Inflammatory macrophage treated with lipopolysaccharide for 4 hours (primary cell): ENCODE data around the gene TTLL13.

Source experiments
- DNase-seq: peaks from one replicate; pipeline ENCODE4 v3.0.0-alpha.2; 2020

TTLL13 gene, protein sequence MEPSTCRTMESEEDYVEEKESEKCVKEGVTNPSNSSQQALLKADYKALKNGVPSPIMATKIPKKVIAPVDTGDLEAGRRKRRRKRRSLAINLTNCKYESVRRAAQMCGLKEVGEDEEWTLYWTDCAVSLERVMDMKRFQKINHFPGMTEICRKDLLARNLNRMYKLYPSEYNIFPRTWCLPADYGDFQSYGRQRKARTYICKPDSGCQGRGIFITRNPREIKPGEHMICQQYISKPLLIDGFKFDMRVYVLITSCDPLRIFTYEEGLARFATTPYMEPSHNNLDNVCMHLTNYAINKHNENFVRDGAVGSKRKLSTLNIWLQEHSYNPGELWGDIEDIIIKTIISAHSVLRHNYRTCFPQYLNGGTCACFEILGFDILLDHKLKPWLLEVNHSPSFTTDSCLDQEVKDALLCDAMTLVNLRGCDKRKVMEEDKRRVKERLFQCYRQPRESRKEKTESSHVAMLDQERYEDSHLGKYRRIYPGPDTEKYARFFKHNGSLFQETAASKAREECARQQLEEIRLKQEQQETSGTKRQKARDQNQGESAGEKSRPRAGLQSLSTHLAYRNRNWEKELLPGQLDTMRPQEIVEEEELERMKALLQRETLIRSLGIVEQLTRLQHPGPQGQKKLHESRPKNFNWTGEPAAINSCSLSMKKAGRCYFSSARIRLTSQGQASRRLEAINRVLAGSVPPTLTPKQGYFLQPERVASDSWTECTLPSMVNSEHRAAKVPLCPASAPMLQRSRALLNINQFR

GRCh38 chr15:90249203-90249863, at the start of gene TTLL13:
TTLL13 (plus strand) TSS chr15:90249556; CDS start chr15:90250631, 1,075 bp downstream.
- DNase-seq, result peak; percentile 79

DNA sequence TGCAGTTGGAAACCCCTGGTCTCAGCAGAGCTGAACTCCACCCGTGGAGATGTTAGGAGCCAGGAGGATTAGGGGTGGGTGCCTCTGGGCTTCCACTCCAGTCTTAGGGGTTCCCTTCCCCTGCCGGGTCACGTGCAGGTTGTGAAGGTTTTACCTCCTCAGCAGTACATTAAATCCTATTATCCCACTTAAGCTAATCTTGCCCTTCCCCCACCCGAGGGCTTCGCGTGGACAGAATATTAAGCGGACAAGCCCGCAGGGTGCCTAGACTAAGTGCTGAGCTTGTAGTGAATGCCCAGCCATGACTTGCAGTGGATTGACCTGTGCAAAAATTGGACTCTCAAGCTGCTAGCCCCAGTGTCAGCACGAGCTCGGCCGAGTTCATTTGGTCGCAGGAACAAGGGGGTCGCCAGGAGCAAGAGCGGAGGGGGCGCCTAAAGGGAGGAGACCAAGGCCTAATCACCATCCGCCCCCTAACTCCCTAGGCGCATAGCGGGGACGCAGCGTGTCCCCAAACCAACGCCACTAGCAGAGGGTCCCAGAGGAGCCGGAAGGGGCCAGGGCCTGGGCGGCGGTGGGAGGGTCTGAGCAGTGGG, 48.7 kb upstream of the TTLL13 start:
- DNase-seq, result no peak

- DNase-seq, result peak; percentile 76
Observed at GRCh38 chr15:90201130-90201943, 48.0 kb upstream of the TTLL13 start, which contains the start of gene SEMA4B. SEMA4B (plus strand) TSS chr15:90201330; CDS start chr15:90201579, 249 bp downstream.

DNA sequence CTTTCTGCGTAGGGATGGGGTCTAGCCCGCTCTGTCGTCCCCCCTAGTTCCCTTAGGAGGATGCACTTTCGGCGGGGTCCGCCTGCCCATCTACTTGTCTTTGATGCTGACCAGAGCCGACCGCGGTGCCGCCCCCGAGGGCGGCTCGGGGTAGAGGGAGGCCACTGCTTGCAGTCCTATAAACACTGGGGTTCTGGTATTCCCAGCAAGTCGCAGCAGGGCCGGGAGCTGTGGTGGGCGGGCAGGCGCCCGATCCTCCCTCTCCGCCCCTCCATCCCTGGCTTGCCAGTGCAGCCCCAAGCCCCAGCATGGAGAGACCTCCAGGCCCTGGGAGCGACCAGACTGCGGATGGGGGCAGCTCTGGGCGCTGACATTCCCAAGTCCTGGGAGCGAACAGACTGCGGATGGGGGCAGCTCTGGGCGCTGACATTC, 47.4 kb upstream of the TTLL13 start:
- no peak for DNase-seq

DNA sequence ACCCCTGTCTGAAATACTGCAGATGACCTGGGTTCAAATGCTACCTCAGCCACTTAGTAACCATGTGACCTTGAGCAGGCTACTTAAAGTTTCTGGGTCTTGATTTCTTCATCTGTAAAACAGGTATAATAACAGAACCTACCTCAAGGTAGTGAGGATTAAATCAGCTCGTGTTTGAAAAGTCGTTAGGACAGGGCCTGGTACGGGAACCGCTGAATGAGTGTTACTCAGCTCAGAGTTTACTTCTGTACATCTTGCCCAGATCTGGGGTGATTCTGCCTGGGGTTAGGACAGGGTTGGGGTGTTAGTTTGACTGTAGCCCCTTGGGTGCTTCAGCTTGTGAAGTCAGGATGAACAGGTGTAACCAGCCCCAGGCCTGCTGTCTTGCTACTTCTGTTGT, 46.4 kb upstream of the TTLL13 start:
- no peak for DNase-seq

- no peak for DNase-seq
Observed at GRCh38 chr15:90203473-90203872, 45.9 kb upstream of the TTLL13 start.

DNA sequence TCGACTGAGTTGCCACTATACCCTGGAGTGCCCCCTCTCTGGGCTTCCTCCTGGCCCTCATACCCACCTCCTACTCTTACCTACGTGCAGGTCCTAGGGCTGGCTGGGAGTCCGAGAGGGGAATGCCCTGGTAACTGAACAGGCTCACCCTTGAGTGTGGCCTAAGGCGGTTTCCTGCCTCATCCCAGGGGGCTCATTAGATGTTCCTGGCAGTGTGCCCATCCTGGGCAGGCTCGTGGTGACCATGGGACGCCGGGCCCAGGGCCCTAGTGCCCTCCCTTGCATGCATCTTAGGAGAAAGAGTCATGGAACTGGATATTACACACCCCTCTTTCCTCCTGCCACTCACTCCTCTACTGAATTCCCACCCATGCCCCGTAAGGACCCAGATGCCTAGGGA, 45.4 kb upstream of the TTLL13 start:
- DNase-seq, result no peak

DNA sequence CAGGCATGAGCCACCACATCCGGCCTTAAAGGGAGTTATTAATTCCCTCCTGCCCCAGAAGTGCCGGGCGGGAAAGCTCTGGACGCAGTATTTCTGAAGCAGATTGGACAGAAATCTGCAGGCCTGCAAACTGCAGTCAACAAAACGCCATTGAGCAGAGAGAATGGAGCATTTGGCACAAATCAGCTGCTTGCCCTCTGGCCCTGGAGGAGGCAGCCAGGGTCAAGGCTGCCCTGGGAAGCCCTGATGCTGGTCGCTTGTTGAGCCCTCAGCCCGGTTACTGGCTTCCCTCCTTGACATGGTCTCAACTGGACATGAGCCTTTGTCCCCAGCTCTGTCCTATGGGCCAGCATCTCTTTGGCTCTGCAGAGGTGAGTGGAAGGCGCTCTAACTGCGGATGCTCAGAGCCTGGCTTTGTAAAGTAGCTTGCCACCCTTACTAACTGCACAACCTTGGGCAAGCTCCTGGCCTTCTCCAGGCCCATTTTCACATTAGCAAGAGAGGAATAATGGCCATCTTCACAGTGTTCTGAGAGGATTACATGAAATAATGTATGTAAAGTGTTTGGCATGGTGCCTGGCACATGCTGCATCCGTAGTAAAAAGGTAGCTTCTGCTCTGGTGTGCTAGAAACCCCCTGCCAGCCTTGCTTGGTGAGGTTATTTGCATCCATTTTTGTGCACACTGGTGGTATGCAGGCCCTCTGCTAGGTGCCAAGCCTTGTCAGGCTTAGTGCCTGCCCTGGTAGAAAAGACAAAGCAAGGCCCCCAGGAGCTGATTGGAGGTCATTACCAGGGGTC, 44.1 kb upstream of the TTLL13 start:
- no peak for DNase-seq

GRCh38 chr15:90205886-90206285, 43.5 kb upstream of the TTLL13 start:
- peak; percentile 42 for DNase-seq

- DNase-seq, result no peak
Observed at GRCh38 chr15:90207252-90207651, 42.1 kb upstream of the TTLL13 start.

DNA sequence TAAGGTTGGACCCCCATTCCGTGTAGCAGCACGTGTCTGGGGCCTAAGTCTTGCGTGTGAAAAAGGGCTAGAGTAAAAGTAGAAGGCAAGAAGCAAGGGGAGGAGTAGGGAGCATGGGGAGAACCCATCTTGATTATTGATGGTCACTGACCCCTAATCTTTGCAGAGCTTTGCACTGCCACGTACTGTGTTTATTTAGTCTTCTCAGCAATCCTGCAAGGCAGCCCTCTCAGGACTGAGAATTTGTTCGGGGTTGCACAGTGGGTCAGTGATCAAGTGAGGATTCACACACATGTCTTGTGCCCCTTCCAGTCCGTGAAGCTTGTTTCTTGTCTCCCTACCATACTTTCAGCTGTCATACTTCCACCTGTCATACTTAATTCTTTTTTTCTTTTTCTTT, 41.0 kb upstream of the TTLL13 start:
- no peak for DNase-seq

DNA sequence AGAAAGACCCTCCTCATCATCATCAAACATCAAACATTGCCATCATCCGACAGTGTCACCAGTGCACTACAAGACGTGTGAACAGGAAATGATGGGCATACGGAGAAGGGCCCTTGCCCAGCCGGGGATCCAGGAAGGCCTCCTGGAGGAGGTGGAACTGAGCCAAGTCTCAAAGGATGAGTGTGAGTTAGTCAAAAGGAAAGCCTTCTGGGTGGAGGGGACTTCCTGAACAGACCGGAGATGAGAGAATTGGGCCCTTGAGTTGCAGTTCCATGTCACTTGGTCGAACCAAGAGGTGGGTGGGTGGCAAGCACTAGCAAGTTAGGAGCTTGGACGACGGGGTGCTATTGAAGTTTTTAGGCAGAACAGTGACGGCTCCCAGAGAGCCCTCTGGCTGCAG, 39.8 kb upstream of the TTLL13 start:
- DNase-seq, result no peak

DNA sequence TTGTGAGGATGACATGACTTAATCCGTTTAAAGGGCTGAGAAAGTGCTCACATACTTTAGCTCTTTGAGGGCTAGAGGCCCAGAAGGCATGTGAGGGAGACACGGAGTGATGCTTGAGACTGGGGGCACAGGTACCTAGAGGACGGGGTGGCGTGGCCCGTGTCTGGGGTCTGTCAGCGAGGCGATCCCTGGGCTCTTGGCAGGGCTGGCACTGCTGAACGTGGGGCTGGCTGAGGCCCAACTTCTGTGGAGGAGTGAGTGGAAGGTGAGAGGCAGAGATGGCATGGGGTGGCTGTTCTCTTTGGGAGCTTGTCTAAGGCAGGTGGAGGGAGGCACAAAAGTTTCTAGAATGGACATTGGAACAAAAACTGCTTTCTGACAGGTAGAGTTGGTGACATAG, 38.8 kb upstream of the TTLL13 start:
- no peak for DNase-seq

DNA sequence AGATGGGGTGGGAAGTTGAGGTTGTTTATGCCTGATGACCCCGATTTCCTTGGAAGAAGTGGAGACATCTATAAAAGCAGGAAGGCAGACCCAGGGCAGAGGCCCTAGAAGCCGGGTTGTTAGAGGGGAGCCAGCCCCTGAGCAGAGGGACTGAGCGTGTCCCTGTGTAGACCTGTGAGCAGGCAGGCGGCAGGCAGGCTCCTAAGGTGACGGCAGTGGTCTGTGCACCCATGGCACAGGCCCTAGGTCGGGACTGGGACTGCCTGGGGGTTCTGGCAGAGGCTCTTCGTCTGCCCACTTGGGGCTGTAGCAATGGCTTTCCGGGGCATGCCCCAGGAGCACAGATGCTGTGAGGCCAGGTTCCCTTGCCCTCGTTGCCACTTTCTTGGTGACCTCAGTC, 38.3 kb upstream of the TTLL13 start:
- no peak for DNase-seq

DNA sequence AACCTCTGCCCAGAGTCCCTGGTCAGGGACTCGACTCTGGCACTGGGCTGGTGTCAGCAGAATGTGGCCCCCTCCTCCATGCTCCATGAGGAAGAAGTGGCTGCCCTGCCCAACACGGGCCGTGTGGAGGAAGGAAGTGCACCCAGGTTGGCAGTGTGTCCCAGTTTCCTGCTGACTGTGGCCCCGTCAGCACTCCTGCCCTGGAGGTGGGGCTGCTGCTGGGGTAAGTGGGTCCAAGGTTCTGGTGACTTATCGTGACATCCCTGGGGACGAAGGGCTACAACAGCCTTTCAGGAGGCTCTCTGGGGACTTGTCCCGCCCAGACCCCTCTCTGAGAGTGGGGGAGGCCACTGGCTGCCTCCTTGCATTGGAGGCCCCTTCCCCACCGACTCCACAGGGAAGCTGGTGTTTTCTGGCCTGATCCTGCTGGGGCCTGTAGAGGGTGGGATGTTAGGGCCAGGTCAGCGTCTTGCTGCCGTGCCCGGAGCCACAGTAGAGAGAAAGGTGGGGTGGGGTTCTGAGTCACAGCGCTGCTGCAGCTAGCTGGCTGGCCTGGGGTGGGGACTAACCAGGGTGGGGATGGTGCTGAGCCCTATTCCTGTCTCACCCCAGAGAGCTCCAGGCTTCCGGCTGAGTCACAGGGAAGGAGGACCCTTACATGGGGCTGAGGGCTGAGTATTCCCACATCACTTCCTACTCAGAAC, 37.8 kb upstream of the TTLL13 start:
- DNase-seq, result no peak

DNA sequence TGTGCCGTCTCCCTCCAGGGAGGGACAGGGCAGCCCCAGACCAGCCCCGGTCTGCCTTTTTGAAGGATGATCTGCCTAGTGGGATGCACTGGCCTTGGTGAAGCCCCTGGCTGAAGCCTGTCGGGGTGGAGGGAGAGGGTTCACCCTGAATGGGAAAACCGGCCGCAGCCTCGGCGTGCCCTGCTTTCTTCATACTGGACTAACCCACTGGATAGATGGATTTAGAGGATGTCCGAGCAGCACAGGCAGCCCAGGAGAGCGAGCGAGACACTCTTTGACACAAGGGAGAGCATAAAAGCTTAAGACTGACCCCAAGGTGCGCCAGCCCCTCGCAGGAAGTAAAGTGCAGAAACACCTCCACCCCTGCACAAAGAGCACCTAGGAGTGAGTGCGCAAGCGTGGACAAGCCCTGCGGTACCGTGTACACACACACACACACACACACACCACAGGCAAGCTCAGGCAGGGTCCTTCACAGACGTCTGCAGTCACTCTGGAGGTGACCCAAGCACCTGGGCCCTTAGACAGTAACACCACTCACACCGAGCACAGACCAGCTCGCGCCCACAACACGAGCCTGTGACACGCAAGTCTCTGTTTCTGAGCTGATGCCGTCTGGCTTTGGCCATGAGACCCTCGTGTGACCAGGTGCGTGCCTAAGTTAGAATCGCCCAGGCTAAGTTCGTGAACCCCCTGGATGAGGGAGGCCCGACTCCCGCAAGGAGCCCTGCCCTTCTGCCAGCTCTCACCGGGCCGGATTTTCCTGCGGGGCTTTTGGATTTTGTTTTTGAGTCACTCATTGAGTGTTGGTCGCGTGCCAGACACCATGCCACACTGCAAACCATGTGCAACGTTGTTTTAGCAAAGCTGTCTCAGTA, 36.9 kb upstream of the TTLL13 start:
- DNase-seq, result no peak

DNA sequence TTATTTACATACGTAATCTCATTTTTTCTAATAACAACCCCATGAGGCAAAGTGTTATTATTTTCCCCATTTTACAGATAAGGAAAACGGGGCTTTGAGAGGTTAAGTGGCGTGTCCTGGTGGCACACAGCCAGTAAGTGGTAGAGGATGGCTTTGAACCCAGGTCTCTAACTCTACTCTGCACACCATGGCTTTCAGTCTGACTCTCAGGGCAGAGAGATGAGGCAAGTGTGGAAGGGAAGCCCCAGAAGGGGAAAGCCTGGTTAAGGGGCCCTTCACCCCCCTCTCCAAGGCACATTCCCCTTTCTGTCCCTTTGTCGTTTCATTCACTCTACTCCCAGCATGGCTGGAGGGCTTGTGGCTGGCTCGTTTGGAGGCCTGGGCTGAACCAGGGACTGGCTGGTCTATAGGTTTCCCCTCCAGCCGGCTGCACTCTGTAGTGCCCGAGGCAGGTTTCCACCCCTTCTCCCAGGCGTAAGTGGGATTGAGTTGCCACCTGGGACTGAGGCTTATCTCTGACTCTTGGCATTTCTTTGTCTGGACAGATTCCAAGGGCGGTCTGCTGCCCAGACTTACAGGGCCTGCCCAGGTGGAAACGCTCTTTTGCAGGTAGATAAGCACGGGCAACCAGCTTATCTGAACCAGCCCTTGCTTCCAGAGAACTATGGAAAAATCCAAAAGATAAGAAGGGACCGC, 36.1 kb upstream of the TTLL13 start:
- no peak for DNase-seq

DNA sequence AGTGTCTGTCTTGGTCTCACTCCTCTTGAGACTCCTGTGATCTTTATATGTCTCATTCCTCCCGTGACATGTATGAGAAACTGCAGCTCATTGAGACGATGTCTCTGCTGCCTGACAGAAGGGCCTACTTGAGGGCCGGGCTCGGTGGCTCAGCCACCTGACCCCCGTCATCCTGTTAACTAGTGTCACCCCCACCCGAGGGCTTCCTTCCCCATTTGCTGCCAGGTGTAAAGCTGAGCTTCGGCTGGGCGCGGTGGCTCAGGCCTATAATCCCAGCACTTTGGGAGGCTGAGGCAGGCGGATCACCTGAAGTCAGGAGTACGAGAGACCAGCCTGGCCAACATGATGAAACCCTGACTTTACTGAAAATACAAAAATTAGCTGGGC, 35.5 kb upstream of the TTLL13 start:
- no peak for DNase-seq

GRCh38 chr15:90214553-90215196, 34.7 kb upstream of the TTLL13 start:
- peak; percentile 43 for DNase-seq
